Measurements from ENCODE around the gene COLGALT1.

DNA sequence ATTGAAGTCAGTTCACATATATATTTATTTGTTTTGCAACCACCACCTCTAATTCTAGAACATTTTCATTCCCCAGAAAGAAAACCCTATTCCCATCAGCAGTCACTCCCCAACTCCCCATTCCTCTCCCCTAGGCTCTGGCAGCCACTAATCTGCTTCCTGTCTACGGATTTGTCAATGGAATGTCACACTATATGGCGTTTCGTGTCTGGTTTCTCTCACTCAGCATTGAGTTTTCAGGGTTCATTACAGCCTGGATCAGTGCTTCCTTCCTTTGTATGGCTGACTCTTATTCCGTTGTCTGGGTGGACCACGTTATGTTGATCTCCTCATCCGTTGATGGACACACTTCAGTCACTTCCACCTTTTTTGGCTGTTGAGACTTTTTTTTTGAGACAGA lies 9.3 kb downstream of the COLGALT1 start:
- TF ChIP-seq, protein P1, sequence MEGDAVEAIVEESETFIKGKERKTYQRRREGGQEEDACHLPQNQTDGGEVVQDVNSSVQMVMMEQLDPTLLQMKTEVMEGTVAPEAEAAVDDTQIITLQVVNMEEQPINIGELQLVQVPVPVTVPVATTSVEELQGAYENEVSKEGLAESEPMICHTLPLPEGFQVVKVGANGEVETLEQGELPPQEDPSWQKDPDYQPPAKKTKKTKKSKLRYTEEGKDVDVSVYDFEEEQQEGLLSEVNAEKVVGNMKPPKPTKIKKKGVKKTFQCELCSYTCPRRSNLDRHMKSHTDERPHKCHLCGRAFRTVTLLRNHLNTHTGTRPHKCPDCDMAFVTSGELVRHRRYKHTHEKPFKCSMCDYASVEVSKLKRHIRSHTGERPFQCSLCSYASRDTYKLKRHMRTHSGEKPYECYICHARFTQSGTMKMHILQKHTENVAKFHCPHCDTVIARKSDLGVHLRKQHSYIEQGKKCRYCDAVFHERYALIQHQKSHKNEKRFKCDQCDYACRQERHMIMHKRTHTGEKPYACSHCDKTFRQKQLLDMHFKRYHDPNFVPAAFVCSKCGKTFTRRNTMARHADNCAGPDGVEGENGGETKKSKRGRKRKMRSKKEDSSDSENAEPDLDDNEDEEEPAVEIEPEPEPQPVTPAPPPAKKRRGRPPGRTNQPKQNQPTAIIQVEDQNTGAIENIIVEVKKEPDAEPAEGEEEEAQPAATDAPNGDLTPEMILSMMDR (conservative IDR thresholded peaks at IDR 0.05; ENCODE audit: low read depth in 2 of 2): no peak
- TF ChIP-seq EZH2 (IDR thresholded peaks at IDR 0.05; ENCODE audit: low read depth, unreplicated experiment): no peak
